Thoracic aorta (tissue), 2 donors: ENCODE results near the gene NHERF1. TPM values are rescaled to one million over a fixed set of nuclear protein-coding genes. Genes with fewer than 3 reads are reported as not detected.

Source experiments
- ATAC-seq: fragments of 150-250 bp; one replicate; pipeline ENCODE4 v1.8.0; 2017; ENCODE audit warnings: low read depth; ENCODE audit not compliant: insufficient number of reproducible peaks, low FRiP score
- DNase-seq: peaks from one replicate; pipeline ENCODE4 v3.0.0-alpha.2; 2020; ENCODE audit warnings: low spot score
- H3K27ac ChIP-seq, 2 donors: fragments of 200-600 bp; sonication (generic); 1 replicate in 1 of 2; 2 replicates in 1 of 2; pipeline ENCODE4 v1.5.1; 2016; ENCODE audit warnings: mild to moderate bottlenecking in 2 of 2, moderate library complexity in 2 of 2
- H3K27me3 ChIP-seq: fragments of 200-600 bp; sonication (generic); replicated peaks from 2 replicates; pipeline ENCODE4 v1.6.0; 2016; ENCODE audit warnings: mild to moderate bottlenecking; ENCODE audit not compliant: insufficient read depth
- H3K36me3 ChIP-seq: fragments of 200-600 bp; sonication (generic); one replicate; pipeline ENCODE4 v1.5.1; 2016
- H3K4me1 ChIP-seq, 2 donors: fragments of 200-600 bp; sonication (generic); 1 replicate in 1 of 2; 2 replicates in 1 of 2; pipeline versions ENCODE4 v1.5.1 to v1.6.0; 2016; ENCODE audit warnings: low read depth in 2 of 2, mild to moderate bottlenecking in 1 of 2; ENCODE audit not compliant: control insufficient read depth in 1 of 2
- H3K4me3 ChIP-seq: fragments of 200-600 bp; sonication (generic); 2 replicates; pipeline ENCODE4 v1.5.1; 2016; ENCODE audit warnings: mild to moderate bottlenecking
- H3K9me3 ChIP-seq: fragments of 200-600 bp; sonication (generic); 2 replicates; pipeline ENCODE4 v1.5.1; 2016
- CTCF ChIP-seq: fragments of 200-600 bp; sonication (generic); IDR thresholded peaks from one replicate; pipeline ENCODE4 v1.5.1; 2019; ENCODE audit warnings: antibody characterized with exemption
- total RNA-seq, 2 donors: library from RNA; depleted of rRNA; stranded (reverse); fragments of >200 nt; gene quantifications; one replicate each; pipeline versions ENCODE4 v1.1.0 to v1.2.3, GENCODE V29; 2016

The NHERF1 gene
- total RNA-seq, 2 donors from 2014 or later = 23.2 to 32.8 TPM

DNA sequence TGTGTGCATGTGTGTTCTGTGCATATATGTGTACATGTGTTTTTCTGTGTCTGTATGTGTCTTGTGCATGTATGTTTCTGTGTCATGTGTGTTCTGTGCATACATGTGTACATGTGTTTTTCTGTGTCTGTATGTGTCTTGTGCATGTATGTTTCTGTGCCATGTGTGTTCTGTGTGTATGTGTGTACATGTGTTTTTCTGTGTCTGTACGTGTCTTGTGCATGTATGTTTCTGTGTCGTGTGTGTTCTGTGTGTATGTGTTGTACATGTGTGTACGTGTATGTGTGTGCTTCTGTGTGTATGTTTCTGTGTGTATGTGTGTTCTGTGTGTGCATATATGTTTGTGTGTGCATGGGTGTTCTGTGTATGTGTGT, 19.7 kb upstream of the NHERF1 start:
- H3K4me3 ChIP-seq = no peak overlapping the region

DNA sequence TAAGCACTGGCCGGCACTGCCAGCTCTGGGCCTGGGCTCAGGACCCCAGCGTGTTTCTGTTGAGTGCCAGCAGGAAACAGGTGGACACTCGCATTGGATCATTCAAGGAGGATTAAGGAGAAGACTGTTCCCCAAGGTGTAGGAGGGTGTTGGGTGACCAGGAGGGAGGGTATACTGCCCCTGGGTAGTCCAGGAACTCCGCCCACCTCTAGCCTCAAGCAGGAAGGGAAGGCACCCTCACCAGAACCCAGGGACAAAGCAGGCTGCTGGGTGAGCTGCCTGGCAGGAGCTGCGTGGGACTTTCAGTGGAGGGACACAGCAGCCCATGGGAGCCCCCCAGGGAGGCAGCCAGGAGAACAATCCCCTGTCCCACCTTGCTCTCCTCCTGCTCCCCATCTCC, 19.1 kb upstream of the NHERF1 start:
- no peak for DNase-seq
- no peak for TF ChIP-seq CTCF
- H3K27me3 ChIP-seq = no peaks in the 10 kb centered on the region

More for the DNA sequence above, 19.7 kb upstream of the NHERF1 start:
- DNase-seq = no peak
- no peaks in the 10 kb centered on the region for H3K36me3 ChIP-seq
- no peak for TF ChIP-seq CTCF
- H3K27me3 ChIP-seq = no peaks in the 10 kb centered on the region
- ATAC-seq = no peak
- H3K4me1 ChIP-seq = no peaks in the 10 kb centered on the region
- no peaks in the 10 kb centered on the region for H3K9me3 ChIP-seq
- no peak overlapping the region for H3K27ac ChIP-seq

GRCh38 chr17:74729866-74730265, 18.6 kb upstream of the NHERF1 start:
- no peaks in the 10 kb centered on the region for H3K4me1 ChIP-seq
- TF ChIP-seq CTCF = no peak
- ATAC-seq (no peak), DNase-seq (no peak)
- H3K27me3 ChIP-seq = no peaks in the 10 kb centered on the region
- no peaks in the 10 kb centered on the region for H3K36me3 ChIP-seq
- no peak overlapping the region for H3K4me3 ChIP-seq
- H3K27ac ChIP-seq = no peak overlapping the region
- no peaks in the 10 kb centered on the region for H3K9me3 ChIP-seq

More for the DNA sequence above, 19.1 kb upstream of the NHERF1 start:
- H3K27ac ChIP-seq = no peak overlapping the region
- no peaks in the 10 kb centered on the region for H3K9me3 ChIP-seq
- H3K4me3 ChIP-seq = no peak overlapping the region
- no peaks in the 10 kb centered on the region for H3K4me1 ChIP-seq
- ATAC-seq = no peak
- H3K36me3 ChIP-seq = no peaks in the 10 kb centered on the region

DNA sequence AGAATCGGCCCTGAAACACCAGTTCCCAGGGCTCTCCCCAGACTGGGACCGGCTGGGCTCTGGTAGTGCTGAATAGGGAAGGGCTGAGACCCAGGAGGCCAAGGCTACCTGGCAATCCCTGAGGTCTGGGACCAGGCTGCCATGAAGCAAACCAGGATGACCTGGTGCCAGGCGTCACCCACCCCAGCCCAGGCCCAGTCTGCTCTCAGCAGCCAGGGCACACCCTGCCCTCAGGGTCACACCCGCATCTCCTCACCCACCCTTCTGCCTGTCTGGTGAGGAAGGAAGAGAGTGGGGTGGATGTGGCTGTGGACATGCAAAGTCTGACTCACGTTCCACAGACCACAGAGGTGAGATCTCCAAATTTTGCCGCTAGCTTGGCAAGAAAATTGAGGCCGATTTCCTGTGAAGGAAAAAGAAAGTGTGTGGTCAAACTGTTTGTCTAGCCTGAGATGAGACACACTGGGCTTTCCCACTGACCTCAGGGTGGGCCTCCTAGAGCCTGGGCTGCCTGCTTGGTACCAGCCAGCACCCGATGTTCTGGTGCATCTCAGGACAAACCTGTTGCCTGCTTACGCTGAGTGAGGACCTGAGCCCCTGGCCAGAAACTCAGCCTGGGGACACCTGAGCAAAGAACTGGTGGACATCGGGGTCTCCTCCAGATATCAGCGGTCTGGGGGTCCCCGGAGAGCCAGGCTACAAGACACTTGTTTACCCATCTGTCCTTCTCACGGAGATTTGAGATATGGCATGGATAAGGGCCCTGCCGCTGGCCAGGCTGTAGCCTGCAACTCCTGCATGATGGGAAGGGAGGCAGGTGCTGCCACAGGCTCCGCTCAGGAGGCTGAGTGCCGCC, 17.7 kb upstream of the NHERF1 start:
- H3K4me3 ChIP-seq = no peak overlapping the region
- no peak for TF ChIP-seq CTCF
- ATAC-seq (no peak), DNase-seq (no peak)
- no peaks in the 10 kb centered on the region for H3K9me3 ChIP-seq
- H3K27me3 ChIP-seq = no peaks in the 10 kb centered on the region
- no peaks in the 10 kb centered on the region for H3K36me3 ChIP-seq
- H3K27ac ChIP-seq = no peak overlapping the region
- no peaks in the 10 kb centered on the region for H3K4me1 ChIP-seq

GRCh38 chr17:74731347-74731605, 17.2 kb upstream of the NHERF1 start:
- H3K4me1 ChIP-seq = peaks cover 0 to 2% of the 10 kb centered on the region in 2 donors
- H3K27ac ChIP-seq = no peak overlapping the region
- no peak for TF ChIP-seq CTCF
- DNase-seq (no peak), ATAC-seq (no peak)
- no peak overlapping the region for H3K4me3 ChIP-seq
- no peaks in the 10 kb centered on the region for H3K27me3 ChIP-seq
- no peaks in the 10 kb centered on the region for H3K36me3 ChIP-seq
- no peaks in the 10 kb centered on the region for H3K9me3 ChIP-seq
